ENCODE measurements around the gene GUCY2C.

Gene GUCY2C

GRCh38 chr12:14678547-14679150, 17.8 kb downstream of the GUCY2C start:
- no peak overlapping the region for H3K4me3 ChIP-seq (ENCODE audit: low read length)
- no peak overlapping the region for H3K9ac ChIP-seq (ENCODE audit: low read length)

GRCh38 chr12:14668591-14668990, 27.8 kb downstream of the GUCY2C start:
- no peaks in the 10 kb centered on the region for H3K27me3 ChIP-seq (ENCODE audit: control insufficient read depth, insufficient read depth, low read length)
- H3K27ac ChIP-seq (ENCODE audit: low read depth, low read length): no peak overlapping the region
- H3K36me3 ChIP-seq (ENCODE audit: control insufficient read depth, insufficient read depth, low read length): no peaks in the 10 kb centered on the region

More at GRCh38 chr12:14678547-14679150, 17.8 kb downstream of the GUCY2C start:
- Histone ChIP-seq H3K36me3 (ENCODE audit: control insufficient read depth, insufficient read depth, low read length) (no peaks in the 10 kb centered on the region), H3K27me3 (ENCODE audit: control insufficient read depth, insufficient read depth, low read length) (no peaks in the 10 kb centered on the region), H3K4me1 (ENCODE audit: control insufficient read depth, insufficient read depth, low read length) (no peaks in the 10 kb centered on the region), H3K27ac (ENCODE audit: low read depth, low read length) (no peak overlapping the region)

GRCh38 chr12:14665354-14666348, 30.7 kb downstream of the GUCY2C start:
- no peak overlapping the region for H3K9ac ChIP-seq (ENCODE audit: low read length)
- no peaks in the 10 kb centered on the region for H3K4me1 ChIP-seq (ENCODE audit: control insufficient read depth, insufficient read depth, low read length)
- H3K27me3 ChIP-seq (ENCODE audit: control insufficient read depth, insufficient read depth, low read length): no peaks in the 10 kb centered on the region
- no peaks in the 10 kb centered on the region for H3K36me3 ChIP-seq (ENCODE audit: control insufficient read depth, insufficient read depth, low read length)
- H3K27ac ChIP-seq (ENCODE audit: low read depth, low read length): no peak overlapping the region
- H3K4me3 ChIP-seq (ENCODE audit: low read length): no peak overlapping the region

More at GRCh38 chr12:14668591-14668990, 27.8 kb downstream of the GUCY2C start:
- Histone ChIP-seq H3K4me1 (ENCODE audit: control insufficient read depth, insufficient read depth, low read length) (no peaks in the 10 kb centered on the region), H3K4me3 (ENCODE audit: low read length) (no peak overlapping the region), H3K9ac (ENCODE audit: low read length) (no peak overlapping the region)

- Histone ChIP-seq H3K9ac (ENCODE audit: low read length) (no peak overlapping the region), H3K4me1 (ENCODE audit: control insufficient read depth, insufficient read depth, low read length) (no peaks in the 10 kb centered on the region), H3K4me3 (ENCODE audit: low read length) (no peak overlapping the region), H3K27me3 (ENCODE audit: control insufficient read depth, insufficient read depth, low read length) (no peaks in the 10 kb centered on the region), H3K36me3 (ENCODE audit: control insufficient read depth, insufficient read depth, low read length) (no peaks in the 10 kb centered on the region), H3K27ac (ENCODE audit: low read depth, low read length) (no peak overlapping the region)
These were observed 31.9 kb downstream of the GUCY2C start for GRCh38 chr12:14664434-14665023.

GRCh38 chr12:14663002-14663401, 33.4 kb downstream of the GUCY2C start:
- Histone ChIP-seq H3K27me3 (ENCODE audit: control insufficient read depth, insufficient read depth, low read length) (no peaks in the 10 kb centered on the region), H3K4me1 (ENCODE audit: control insufficient read depth, insufficient read depth, low read length) (no peaks in the 10 kb centered on the region), H3K36me3 (ENCODE audit: control insufficient read depth, insufficient read depth, low read length) (no peaks in the 10 kb centered on the region), H3K4me3 (ENCODE audit: low read length) (no peak overlapping the region), H3K9ac (ENCODE audit: low read length) (no peak overlapping the region), H3K27ac (ENCODE audit: low read depth, low read length) (no peak overlapping the region)

GRCh38 chr12:14656846-14657245, 39.6 kb downstream of the GUCY2C start:
- H3K4me1 ChIP-seq (ENCODE audit: control insufficient read depth, insufficient read depth, low read length): no peaks in the 10 kb centered on the region
- H3K36me3 ChIP-seq (ENCODE audit: control insufficient read depth, insufficient read depth, low read length): peaks cover 4% of the 10 kb centered on the region
- H3K27ac ChIP-seq (ENCODE audit: low read depth, low read length): no peak overlapping the region
- H3K4me3 ChIP-seq (ENCODE audit: low read length): no peak overlapping the region
- no peaks in the 10 kb centered on the region for H3K27me3 ChIP-seq (ENCODE audit: control insufficient read depth, insufficient read depth, low read length)
- H3K9ac ChIP-seq (ENCODE audit: low read length): no peak overlapping the region

- Histone ChIP-seq H3K27me3 (ENCODE audit: control insufficient read depth, insufficient read depth, low read length) (no peaks in the 10 kb centered on the region), H3K4me3 (ENCODE audit: low read length) (no peak overlapping the region), H3K36me3 (ENCODE audit: control insufficient read depth, insufficient read depth, low read length) (peaks cover 4% of the 10 kb centered on the region), H3K4me1 (ENCODE audit: control insufficient read depth, insufficient read depth, low read length) (no peaks in the 10 kb centered on the region), H3K9ac (ENCODE audit: low read length) (no peak overlapping the region), H3K27ac (ENCODE audit: low read depth, low read length) (no peak overlapping the region)
These were observed 41.1 kb downstream of the GUCY2C start for GRCh38 chr12:14655284-14655683.

GRCh38 chr12:14654842-14655241, 41.6 kb downstream of the GUCY2C start:
- Histone ChIP-seq H3K27ac (ENCODE audit: low read depth, low read length) (no peak overlapping the region), H3K9ac (ENCODE audit: low read length) (no peak overlapping the region), H3K4me3 (ENCODE audit: low read length) (no peak overlapping the region), H3K4me1 (ENCODE audit: control insufficient read depth, insufficient read depth, low read length) (no peaks in the 10 kb centered on the region), H3K27me3 (ENCODE audit: control insufficient read depth, insufficient read depth, low read length) (no peaks in the 10 kb centered on the region), H3K36me3 (ENCODE audit: control insufficient read depth, insufficient read depth, low read length) (peaks cover 4% of the 10 kb centered on the region)

GRCh38 chr12:14654416-14654815, 42.0 kb downstream of the GUCY2C start:
- Histone ChIP-seq H3K36me3 (ENCODE audit: control insufficient read depth, insufficient read depth, low read length) (peaks cover 4% of the 10 kb centered on the region), H3K4me3 (ENCODE audit: low read length) (no peak overlapping the region), H3K4me1 (ENCODE audit: control insufficient read depth, insufficient read depth, low read length) (no peaks in the 10 kb centered on the region), H3K9ac (ENCODE audit: low read length) (no peak overlapping the region), H3K27me3 (ENCODE audit: control insufficient read depth, insufficient read depth, low read length) (no peaks in the 10 kb centered on the region), H3K27ac (ENCODE audit: low read depth, low read length) (no peak overlapping the region)

GRCh38 chr12:14652483-14652882, 43.9 kb downstream of the GUCY2C start:
- H3K9ac ChIP-seq (ENCODE audit: low read length): no peak overlapping the region
- H3K27me3 ChIP-seq (ENCODE audit: control insufficient read depth, insufficient read depth, low read length): no peaks in the 10 kb centered on the region
- peaks cover 4% of the 10 kb centered on the region for H3K36me3 ChIP-seq (ENCODE audit: control insufficient read depth, insufficient read depth, low read length)
- no peaks in the 10 kb centered on the region for H3K4me1 ChIP-seq (ENCODE audit: control insufficient read depth, insufficient read depth, low read length)
- no peak overlapping the region for H3K4me3 ChIP-seq (ENCODE audit: low read length)
- H3K27ac ChIP-seq (ENCODE audit: low read depth, low read length): no peak overlapping the region

GRCh38 chr12:14651371-14651770, 45.0 kb downstream of the GUCY2C start:
- Histone ChIP-seq H3K27me3 (ENCODE audit: control insufficient read depth, insufficient read depth, low read length) (no peaks in the 10 kb centered on the region), H3K4me3 (ENCODE audit: low read length) (no peak overlapping the region), H3K27ac (ENCODE audit: low read depth, low read length) (no peak overlapping the region), H3K9ac (ENCODE audit: low read length) (no peak overlapping the region), H3K36me3 (ENCODE audit: control insufficient read depth, insufficient read depth, low read length) (peaks cover 4% of the 10 kb centered on the region), H3K4me1 (ENCODE audit: control insufficient read depth, insufficient read depth, low read length) (no peaks in the 10 kb centered on the region)

GRCh38 chr12:14650789-14651188, 45.6 kb downstream of the GUCY2C start:
- H3K9ac ChIP-seq (ENCODE audit: low read length): no peak overlapping the region
- no peak overlapping the region for H3K27ac ChIP-seq (ENCODE audit: low read depth, low read length)
- H3K27me3 ChIP-seq (ENCODE audit: control insufficient read depth, insufficient read depth, low read length): no peaks in the 10 kb centered on the region
- peaks cover under 1% of the 10 kb centered on the region for H3K36me3 ChIP-seq (ENCODE audit: control insufficient read depth, insufficient read depth, low read length)
- no peaks in the 10 kb centered on the region for H3K4me1 ChIP-seq (ENCODE audit: control insufficient read depth, insufficient read depth, low read length)
- H3K4me3 ChIP-seq (ENCODE audit: low read length): no peak overlapping the region
